NOMO-1 treated with DMSO at 0.1 percent for 48 hours (cell line): Measurements from ENCODE around the gene GSK3B.
"Not testable (repeated sequence)": the region's sequence is repeated elsewhere in the genome, so short reads cannot be mapped to it uniquely, and the experiment has no call there.

Source experiments
- DNase-seq: peaks from one replicate; lab custom pipeline; 2025; ENCODE audit not compliant: unreplicated experiment; lab: John Stamatoyannopoulos, UW

GSK3B gene

GRCh38 chr3:119891944-119892721, 202.1 kb downstream of the GSK3B start:
- DNase-seq = peak; percentile 74

- not testable (repeated sequence) for DNase-seq
Measured at GRCh38 chr3:119888681-119889080, 205.6 kb downstream of the GSK3B start.

DNA sequence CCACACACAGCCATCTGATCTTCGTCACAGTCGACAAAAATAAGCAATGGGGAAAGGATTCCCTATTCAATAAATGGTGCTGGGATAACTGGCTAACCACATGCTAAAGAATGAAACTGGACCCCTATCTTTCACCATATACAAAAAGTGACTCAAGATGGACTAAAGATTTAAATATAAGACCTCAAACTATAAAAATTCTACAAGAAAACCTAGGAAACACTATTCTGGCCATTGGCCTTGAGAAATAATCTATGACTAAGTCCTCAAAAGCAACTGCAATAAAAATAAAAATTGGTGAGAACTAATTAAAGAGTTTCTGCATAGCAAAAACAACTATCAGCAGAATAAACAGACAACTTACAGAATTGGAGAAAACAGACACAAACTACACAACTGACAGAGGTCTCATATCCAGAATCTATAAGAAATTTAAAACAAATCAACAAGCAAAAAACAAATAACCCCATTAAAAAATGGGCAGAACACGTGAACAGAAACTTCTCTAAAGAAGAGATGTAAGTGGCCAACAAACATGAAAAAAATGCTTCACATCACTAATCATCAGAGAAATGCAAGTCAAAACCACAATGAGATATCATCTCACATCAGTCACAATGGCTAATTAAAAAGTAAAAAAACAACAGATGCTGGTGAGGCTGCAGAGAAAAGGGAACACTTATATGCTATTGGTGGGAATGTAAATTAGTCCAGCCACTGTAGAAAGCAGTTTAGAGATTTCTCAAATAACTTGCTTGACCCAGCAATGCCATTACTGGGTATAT, 208.3 kb downstream of the GSK3B start:
- DNase-seq = no peak

- DNase-seq = no peak
Measured at GRCh38 chr3:119884161-119884557, 210.1 kb downstream of the GSK3B start.

DNA sequence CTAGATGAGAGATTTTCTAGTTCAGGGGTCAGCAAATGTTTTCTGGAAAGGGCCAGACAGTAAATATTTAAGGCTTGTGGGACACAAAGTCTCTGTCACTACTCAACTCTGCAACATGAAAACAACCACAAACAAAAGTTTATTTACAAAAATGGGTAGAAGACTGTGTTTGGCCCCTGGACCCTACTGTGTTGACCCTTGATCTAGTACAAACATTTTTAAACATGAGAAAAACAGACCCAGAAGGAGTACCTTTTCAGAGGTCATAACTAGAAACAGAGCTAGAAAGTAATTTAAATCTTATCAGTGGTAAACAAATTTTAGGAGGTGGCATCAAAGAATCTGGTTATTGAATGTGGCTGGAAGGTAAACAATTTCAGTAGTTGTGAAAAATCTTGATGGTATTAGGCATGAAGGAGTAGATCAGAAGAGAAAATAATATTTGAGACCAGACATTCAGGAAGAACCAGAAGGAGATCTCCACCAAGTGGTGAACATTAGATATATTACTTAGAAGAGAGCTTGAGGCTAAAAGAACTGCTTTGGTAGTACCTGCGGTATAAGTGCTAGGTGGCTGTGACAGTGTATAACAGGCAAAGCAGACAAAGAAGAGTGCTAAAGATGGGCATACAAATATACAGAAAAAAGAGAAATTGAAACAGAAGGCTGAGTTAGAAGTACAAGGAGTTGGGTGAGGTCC, 210.6 kb downstream of the GSK3B start:
- DNase-seq = no peak

GRCh38 chr3:119880966-119881365, 213.3 kb downstream of the GSK3B start:
- no peak for DNase-seq

DNA sequence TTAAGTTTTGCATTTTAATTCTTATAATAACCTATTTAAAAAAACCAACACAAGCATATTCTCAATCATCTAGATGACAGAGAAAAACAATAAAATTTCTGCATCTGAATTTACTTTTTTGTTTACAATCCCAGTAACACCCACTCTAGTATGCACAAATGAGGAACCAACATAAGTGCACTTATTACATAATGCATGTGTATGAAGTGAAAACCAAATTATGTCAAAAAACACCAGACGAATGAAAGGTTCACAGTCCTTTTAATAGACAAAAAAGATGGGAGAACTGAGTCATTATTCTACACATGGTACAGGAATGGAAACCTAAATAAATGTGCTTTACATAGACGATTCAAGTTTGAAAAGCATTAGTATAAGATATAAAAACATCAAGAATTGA, 220.6 kb downstream of the GSK3B start:
- peak; percentile 47 for DNase-seq

GRCh38 chr3:119872773-119873172, 221.5 kb downstream of the GSK3B start:
- DNase-seq = no peak

GRCh38 chr3:119871571-119871970, 222.7 kb downstream of the GSK3B start:
- no peak for DNase-seq

GRCh38 chr3:119870512-119870911, 223.7 kb downstream of the GSK3B start:
- DNase-seq = peak; percentile 35

- no peak for DNase-seq
Measured at GRCh38 chr3:119864476-119864875, 229.8 kb downstream of the GSK3B start.

DNA sequence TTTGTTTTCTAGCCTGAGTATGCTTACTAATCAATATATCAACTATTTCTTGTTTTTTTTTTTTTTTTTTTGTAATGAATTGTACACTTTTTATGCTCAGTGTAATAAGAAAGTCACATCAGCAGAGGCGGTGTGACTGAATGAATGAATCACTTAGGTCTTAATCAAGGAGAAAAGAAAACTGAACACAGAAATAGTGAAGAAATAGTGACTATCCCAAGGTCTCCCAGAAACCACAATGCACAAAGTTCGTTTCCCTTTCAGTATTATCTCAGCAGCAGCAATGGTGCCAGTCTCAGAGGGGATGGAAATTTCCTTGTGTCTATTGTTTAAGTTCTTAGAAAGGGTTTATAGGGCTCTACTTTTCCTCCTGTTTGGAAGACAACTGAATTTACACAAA, 231.6 kb downstream of the GSK3B start:
- DNase-seq = no peak

DNA sequence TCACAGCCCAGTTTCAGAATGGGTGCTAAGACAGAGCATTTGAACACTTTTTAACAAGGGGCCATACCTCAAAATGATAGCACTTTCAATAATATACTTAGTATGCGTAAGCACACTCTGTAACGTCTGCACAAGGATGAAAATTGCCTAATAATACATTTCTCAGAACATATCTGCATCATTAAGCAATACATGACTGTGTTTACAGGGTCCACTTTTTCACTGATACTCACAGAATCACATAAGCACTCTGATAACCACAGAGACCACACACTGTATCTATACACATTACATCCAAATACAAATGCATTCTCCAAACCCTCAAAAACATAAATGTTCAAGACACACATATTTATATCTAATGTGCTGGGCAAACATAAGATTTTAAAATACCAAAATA, 232.6 kb downstream of the GSK3B start:
- DNase-seq = no peak

DNA sequence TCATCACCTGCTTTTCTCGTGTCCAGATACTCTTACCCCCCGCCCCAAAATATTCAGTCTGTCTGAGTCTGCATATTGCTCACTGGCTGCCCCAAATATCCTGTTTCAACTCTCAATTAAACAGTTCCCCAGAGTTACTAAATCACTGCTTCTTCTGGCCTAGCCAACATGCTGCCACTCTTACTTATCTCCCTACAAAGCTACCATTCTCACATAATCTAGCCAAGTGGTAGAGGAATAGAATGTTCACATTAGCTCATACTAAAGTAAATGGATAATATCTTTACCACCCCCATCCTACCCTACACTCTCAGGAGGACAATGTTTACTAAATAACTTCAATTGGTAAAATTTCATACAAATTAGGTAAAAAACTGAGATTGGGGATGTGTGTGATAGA, 234.5 kb downstream of the GSK3B start:
- no peak for DNase-seq

- no peak for DNase-seq
Measured at GRCh38 chr3:119858957-119859356, 235.3 kb downstream of the GSK3B start.

DNA sequence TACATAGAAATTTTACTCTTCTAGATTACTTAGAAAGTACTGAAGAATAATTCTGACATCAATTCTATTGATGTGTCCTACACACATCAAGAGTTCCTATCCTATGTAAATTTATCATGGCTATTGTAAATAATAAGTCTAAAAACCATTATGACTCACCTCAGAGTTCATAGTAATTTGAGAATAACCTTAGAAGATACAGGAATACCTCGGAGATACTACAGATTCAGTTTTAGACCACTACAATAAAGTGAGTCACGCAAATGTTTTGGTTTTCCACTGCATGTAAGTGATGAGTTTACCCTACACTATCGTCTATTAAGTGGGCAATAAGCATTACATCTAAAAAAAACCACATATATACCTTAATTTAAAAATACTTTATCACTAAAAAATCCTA, 237.6 kb downstream of the GSK3B start:
- no peak for DNase-seq

- no peak for DNase-seq
Measured at GRCh38 chr3:119849126-119849525, 245.1 kb downstream of the GSK3B start.

DNA sequence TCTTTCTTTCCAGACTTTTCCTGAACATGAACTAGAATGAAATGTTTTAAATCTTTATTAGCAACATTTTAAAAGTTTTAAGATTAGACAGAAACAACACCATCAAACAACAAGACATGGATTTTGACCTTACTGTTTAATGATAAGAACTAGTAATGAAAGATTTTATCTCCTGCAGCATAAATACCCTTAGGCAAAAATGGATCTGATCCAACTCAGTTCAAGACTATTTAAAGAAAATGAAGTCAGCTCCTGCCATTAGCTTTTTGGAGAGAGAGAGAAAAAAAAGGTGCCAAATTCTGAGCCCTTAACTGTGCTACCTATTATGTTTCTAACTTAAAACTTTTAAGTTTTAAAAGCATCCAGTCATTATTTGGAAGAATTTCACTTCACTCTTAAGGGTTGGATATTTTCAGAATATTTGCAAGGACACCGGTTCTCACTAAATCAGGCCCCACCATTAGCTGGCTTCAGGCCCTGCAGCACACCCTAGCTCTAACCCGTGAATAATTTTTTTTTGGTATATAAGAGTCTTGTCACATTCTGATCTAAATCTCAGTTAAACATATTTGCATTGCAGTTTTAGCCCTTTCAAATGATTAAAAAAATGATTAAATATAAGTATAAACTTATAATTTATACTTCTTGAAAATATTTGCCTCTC, 252.3 kb downstream of the GSK3B start:
- DNase-seq = no peak

GRCh38 chr3:119835556-119835955, 258.7 kb downstream of the GSK3B start:
- peak; percentile 15 for DNase-seq

GRCh38 chr3:119834754-119835370, 259.4 kb downstream of the GSK3B start:
- peak; percentile 7 for DNase-seq

DNA sequence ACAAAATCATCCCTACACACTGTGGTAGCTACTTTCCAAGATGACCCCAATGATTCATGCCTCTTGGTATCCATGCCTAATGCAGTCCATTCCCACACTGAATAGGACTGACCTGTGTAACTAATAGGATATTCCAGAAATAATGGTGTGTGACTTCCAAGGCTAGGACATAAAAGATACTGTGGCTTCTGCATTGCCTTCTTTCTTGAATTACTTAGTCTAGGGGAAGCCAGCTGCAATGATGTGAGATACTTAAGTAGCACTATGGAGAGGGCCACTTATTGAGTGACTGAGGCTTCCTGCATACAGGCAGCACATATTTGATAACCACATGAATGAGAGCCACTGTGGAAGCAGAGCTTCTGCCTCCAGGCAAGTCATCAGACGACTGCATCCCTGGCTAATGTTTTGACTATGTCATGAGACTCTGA, 262.3 kb downstream of the GSK3B start:
- DNase-seq = no peak
